Activated CD8-positive, alpha-beta memory T cell treated with anti-CD3 and anti-CD28 coated beads for 4 hours (primary cell): ENCODE data around the gene MYBL2.
"Not testable (repeated sequence)": the region's sequence is repeated elsewhere in the genome, so short reads cannot be mapped to it uniquely, and the experiment has no call there.

Experiments used
- DNase-seq, 2 donors: peaks; one replicate each; pipeline ENCODE4 v3.0.0-alpha.2; 2020; ENCODE audit warnings: low read depth in 2 of 2

MYBL2 gene

DNA sequence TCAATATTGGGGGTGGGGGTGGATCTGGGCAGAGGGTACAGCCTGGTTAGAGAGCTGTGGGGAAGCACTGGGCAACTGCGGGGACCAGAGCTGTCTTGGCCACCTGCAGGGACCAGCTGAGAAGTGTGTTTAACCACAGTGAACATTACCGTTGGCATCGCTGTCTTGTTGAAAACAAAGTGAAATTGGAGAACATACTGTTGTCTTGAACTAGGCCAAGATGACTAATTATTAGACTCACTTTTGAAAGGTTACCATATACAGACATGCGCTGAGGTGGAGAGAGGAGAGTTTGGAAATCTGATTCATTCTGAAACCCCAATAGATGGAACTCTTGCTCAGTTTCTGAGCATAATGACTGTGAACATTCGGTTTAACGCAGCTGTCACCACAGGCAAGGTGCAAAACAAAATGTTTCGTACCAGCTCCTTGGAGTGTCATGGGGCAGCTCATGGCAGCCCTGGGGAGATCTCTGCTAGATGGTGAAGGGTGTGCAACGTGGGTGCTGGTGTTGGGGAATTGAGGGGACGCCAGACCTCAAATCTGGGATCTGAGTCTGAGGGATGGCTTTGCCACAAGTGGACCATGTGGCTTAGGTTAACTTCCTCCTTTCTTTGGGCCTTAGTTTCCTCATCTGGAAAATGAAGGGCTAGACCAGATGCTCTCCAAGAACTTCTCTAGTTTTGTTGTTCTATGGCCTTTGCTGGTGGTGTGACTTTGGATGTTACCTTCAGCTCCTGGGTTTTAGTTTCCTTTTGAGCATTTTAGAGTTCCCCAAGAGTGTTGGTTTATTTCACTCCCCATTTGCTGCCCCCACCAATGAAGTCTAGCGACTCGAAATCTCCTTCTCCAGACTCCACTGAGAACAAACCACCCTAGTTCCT is 84.5 kb downstream of the MYBL2 start:
- DNase-seq: no peak

- DNase-seq: no peak
Observed at GRCh38 chr20:43752051-43752360, 85.1 kb downstream of the MYBL2 start.

- no peak for DNase-seq
Observed at GRCh38 chr20:43752561-43753301, 85.8 kb downstream of the MYBL2 start.

DNA sequence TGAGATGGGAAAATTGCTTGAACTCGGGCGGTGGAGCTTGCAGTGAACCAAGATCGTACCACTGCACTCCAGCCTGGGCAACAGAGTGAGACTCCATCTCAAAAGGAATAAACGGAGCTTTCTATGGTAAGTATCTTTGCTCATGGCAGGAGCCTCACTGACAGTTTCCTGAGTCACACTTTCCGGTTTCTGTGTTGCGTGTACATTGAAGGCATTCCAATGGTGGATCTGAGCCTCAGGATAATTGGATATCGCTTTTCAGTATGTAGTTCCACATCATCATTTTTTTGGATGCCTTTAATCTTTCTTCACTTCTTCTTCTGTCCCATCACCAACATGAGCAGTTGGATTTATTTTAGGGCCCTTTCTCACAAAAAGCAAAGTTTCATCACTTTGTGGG is 88.5 kb downstream of the MYBL2 start:
- DNase-seq: no peak

DNA sequence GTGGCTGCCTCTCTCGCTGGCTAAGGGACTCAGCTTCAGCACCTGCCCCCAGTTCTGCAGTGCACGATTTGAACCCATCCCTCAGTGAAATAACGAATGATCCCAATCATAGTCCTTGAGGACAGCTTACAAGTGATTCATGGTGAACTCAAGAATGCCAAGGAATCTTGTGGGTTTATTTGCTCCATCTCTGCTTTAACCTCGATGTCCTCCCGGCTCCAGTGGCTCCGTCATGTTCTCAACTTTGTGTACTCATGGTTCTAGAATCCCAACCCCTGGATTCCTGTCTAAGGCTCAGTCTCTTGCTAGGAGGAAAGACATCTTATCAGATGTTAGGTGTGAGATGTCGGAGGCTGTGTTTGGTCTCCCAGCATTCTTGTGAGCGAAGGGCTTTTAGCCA is 88.9 kb downstream of the MYBL2 start:
- DNase-seq: no peak

GRCh38 chr20:43757888-43758287 is 91.0 kb downstream of the MYBL2 start:
- not testable (repeated sequence) for DNase-seq

- no peak for DNase-seq
Observed at GRCh38 chr20:43761386-43762340, 94.7 kb downstream of the MYBL2 start.

DNA sequence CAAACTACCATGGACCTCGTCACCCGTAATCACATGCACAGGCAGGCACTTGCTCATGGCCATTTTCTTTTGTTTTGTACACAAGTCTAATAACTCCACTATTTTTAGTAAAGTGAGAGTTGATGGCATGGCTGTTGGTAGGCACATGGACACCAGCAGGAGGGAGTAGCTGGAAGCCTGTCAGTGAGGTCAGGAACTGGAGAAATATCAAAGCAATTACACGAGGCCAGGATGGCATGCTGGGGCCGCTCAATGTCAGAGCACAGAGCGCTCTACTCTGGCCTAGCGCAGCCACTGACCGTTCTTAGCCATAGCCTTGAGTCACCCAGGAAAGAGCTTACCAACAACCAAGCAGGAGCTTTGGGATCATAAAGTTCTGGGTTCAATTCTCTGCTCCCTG is 96.0 kb downstream of the MYBL2 start:
- DNase-seq: no peak

DNA sequence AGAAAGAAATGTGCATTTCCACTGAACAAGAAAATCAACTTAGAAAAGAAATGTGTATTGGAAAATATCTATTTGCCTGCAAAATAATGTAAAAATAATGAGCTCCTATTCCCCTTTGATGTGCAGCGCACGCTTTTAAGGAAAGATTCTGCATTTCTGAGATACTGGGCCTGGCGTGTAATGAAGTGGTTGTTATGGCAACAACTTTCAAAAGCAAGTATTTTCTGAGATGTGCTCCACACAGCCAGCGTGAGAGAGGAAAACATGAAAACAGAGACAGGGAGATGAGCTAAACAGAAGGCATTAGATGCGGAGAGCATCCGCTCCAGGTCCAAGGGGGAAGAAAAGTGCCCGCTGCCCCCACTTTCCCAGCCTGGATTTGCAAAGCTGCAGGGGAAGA is 99.0 kb downstream of the MYBL2 start:
- no peak for DNase-seq
